Astrocyte of the spinal cord (primary cell): Measurements from ENCODE around the gene ZNF106.

Experiments used
- DNase-seq: peaks from one replicate; pipeline ENCODE4 v3.0.0; 2011; ENCODE audit warnings: low read depth, low spot score
- H3K4me3 ChIP-seq: 2 replicates; pipeline ENCODE4 v1.5.1; 2011; ENCODE audit warnings: low read depth, mild to moderate bottlenecking, low read length, moderate library complexity
- CTCF ChIP-seq: IDR thresholded peaks from 2 replicates; pipeline ENCODE4 v1.5.1; 2012; ENCODE audit warnings: low read depth, mild to moderate bottlenecking, low read length, inconsistent platforms
- in situ Hi-C: cut with HindIII; loops from 2 replicates; pipeline ENCODE4 v1.10.0; 2017; ENCODE audit warnings: low sequenced_read_pairs

The ZNF106 gene

GRCh38 chr15:42419369-42419768, 71.6 kb downstream of the ZNF106 start:
- TF ChIP-seq CTCF, result no peak
- no peak overlapping the region for H3K4me3 ChIP-seq
- no peak for DNase-seq
- in situ Hi-C loops, result no loop called here

- in situ Hi-C loops, result no loop called here
- no peak overlapping the region for H3K4me3 ChIP-seq
- DNase-seq, result peak; percentile 38
- TF ChIP-seq CTCF, result no peak
Observed at GRCh38 chr15:42413920-42414319, 77.0 kb downstream of the ZNF106 start.

GRCh38 chr15:42411884-42412283, 79.1 kb downstream of the ZNF106 start:
- no peak for TF ChIP-seq CTCF
- no peak for DNase-seq
- in situ Hi-C loops, result no loop called here
- no peak overlapping the region for H3K4me3 ChIP-seq

- in situ Hi-C loops, result no loop called here
Observed at GRCh38 chr15:42409011-42409410, 81.9 kb downstream of the ZNF106 start.

GRCh38 chr15:42408178-42408577, 82.8 kb downstream of the ZNF106 start:
- no peak overlapping the region for H3K4me3 ChIP-seq
- in situ Hi-C loops, result no loop called here
- no peak for DNase-seq
- no peak for TF ChIP-seq CTCF

More at GRCh38 chr15:42409011-42409410, 81.9 kb downstream of the ZNF106 start:
- TF ChIP-seq CTCF, result no peak
- H3K4me3 ChIP-seq, result no peak overlapping the region
- DNase-seq, result no peak

- no peak overlapping the region for H3K4me3 ChIP-seq
- TF ChIP-seq CTCF, result no peak
- DNase-seq, result no peak
- in situ Hi-C loops, result no loop called here
Observed at GRCh38 chr15:42405863-42406482, 85.0 kb downstream of the ZNF106 start.
